IMR-90 (cell line): ENCODE measurements around the gene OMG. TPM values are rescaled to one million over a fixed set of nuclear protein-coding genes. Genes with fewer than 3 reads are reported as not detected.
A peak's percentile ranks its signal among the peaks of the same experiment; 100 is the strongest.

ENCODE experiments used
- ATAC-seq: fragments of 200-7000 bp; cut with Tn5 transposase; 2 replicates; pipeline ENCODE4 v1.9.1; 2020; ENCODE audit warnings: low read depth, mild to moderate bottlenecking, moderate library complexity
- BruUV-seq: library from RNA; stranded (reverse); fragments of 400-500 nt; replicated peaks from 2 replicates; lab custom pipeline; 2021; lab: Mats Ljungman, UMichigan
- CTCF ChIA-PET: fragments of 300-600 bp; formaldehyde crosslinking; extraction: SDS; loops from one replicate; lab custom pipeline; 2021; ENCODE audit warnings: antibody characterized with exemption; lab: Yijun Ruan, JAX
- POLR2A ChIA-PET: fragments of 300-600 bp; sonication (Branson Sonifier 250); formaldehyde crosslinking; loops from one replicate; lab custom pipeline; 2022; ENCODE audit warnings: antibody characterized with exemption; ENCODE audit not compliant: unreplicated experiment; lab: Charles Lee
- DNase-seq: peaks from one replicate; pipeline ENCODE4 v3.0.0; 2013
- H2AFZ ChIP-seq: replicated peaks from 2 replicates; pipeline ENCODE3; 2013; ENCODE audit warnings: low read length, mild to moderate bottlenecking; ENCODE audit not compliant: poor library complexity
- H2AK5ac ChIP-seq: 2 replicates; pipeline ENCODE4 v1.6.1; 2013; ENCODE audit warnings: low read depth, low read length, inconsistent platforms
- H2AK9ac ChIP-seq: replicated peaks from 2 replicates; pipeline ENCODE3; 2013; ENCODE audit warnings: mild to moderate bottlenecking, low read depth, low read length, moderate library complexity; ENCODE audit not compliant: poor library complexity
- H2BK120ac ChIP-seq: 2 replicates; pipeline ENCODE4 v1.6.1; 2013; ENCODE audit warnings: low read depth, low read length, inconsistent platforms
- H2BK15ac ChIP-seq: 3 replicates; pipeline ENCODE4 v1.6.1; 2013; ENCODE audit warnings: low read depth, low read length, inconsistent platforms
- H2BK20ac ChIP-seq: 2 replicates; pipeline ENCODE4 v1.6.1; 2013; ENCODE audit warnings: low read depth, mild to moderate bottlenecking, inconsistent platforms, low read length, moderate library complexity
- H2BK5ac ChIP-seq: 2 replicates; pipeline ENCODE4 v1.6.1; 2013; ENCODE audit warnings: mild to moderate bottlenecking, low read depth, low read length, inconsistent platforms; ENCODE audit not compliant: poor library complexity, severe bottlenecking
- H3K14ac ChIP-seq: replicated peaks from 2 replicates; pipeline ENCODE4 v1.6.1; 2013; ENCODE audit warnings: low read depth, low read length, inconsistent platforms
- H3K18ac ChIP-seq: 2 replicates; pipeline ENCODE4 v1.6.1; 2013; ENCODE audit warnings: low read depth, low read length, control low read depth
- H3K23ac ChIP-seq: 2 replicates; pipeline ENCODE4 v1.6.1; 2013; ENCODE audit warnings: low read depth, low read length, inconsistent platforms
- H3K27ac ChIP-seq: 2 replicates; pipeline ENCODE4 v1.5.1; 2013; ENCODE audit warnings: mild to moderate bottlenecking, control low read depth, low read length; ENCODE audit not compliant: insufficient read depth
- H3K27me3 ChIP-seq: 2 replicates; pipeline ENCODE4 v1.6.1; 2013; ENCODE audit warnings: low read length; ENCODE audit not compliant: control insufficient read depth, insufficient read depth
- H3K36me3 ChIP-seq: 2 replicates; pipeline ENCODE4 v1.6.1; 2013; ENCODE audit warnings: low read length, mixed read lengths; ENCODE audit not compliant: control insufficient read depth, insufficient read depth
- H3K4ac ChIP-seq: 2 replicates; pipeline ENCODE4 v1.6.1; 2013; ENCODE audit warnings: low read depth, low read length, inconsistent platforms
- H3K4me1 ChIP-seq: 2 replicates; pipeline ENCODE4 v1.6.1; 2013; ENCODE audit warnings: low read length, mixed read lengths; ENCODE audit not compliant: control insufficient read depth, insufficient read depth
- H3K4me2 ChIP-seq: 2 replicates; pipeline ENCODE4 v1.6.1; 2013; ENCODE audit warnings: low read depth, mild to moderate bottlenecking, control low read depth, low read length, moderate library complexity
- H3K4me3 ChIP-seq: 2 replicates; pipeline ENCODE4 v1.5.1; 2013; ENCODE audit warnings: low read depth, mild to moderate bottlenecking, control low read depth, low read length, moderate library complexity; ENCODE audit not compliant: insufficient read depth
- H3K56ac ChIP-seq: 2 replicates; pipeline ENCODE4 v1.6.1; 2013; ENCODE audit warnings: low read length, inconsistent platforms; ENCODE audit not compliant: insufficient read depth; ENCODE audit errors: extremely low read depth
- H3K79me1 ChIP-seq, 2 experiments: 2 replicates each; pipeline ENCODE4 v1.6.1; 2013; ENCODE audit warnings: low read length in 2 of 2, inconsistent platforms in 1 of 2, low read depth in 1 of 2
- H3K9ac ChIP-seq: 2 replicates; pipeline ENCODE4 v1.6.1; 2013; ENCODE audit warnings: low read depth, low read length, control low read depth
- H3K9me1 ChIP-seq: 2 replicates; pipeline ENCODE4 v1.6.1; 2013; ENCODE audit warnings: low read length, inconsistent platforms; ENCODE audit not compliant: insufficient read depth
- H3K9me3 ChIP-seq: 2 replicates; pipeline ENCODE4 v1.6.1; 2013; ENCODE audit warnings: low read length; ENCODE audit not compliant: control insufficient read depth, insufficient read depth
- H4K20me1 ChIP-seq: 2 replicates; pipeline ENCODE4 v1.6.1; 2013; ENCODE audit warnings: low read length, inconsistent platforms; ENCODE audit not compliant: insufficient read depth
- H4K5ac ChIP-seq: 2 replicates; pipeline ENCODE4 v1.6.1; 2013; ENCODE audit warnings: mild to moderate bottlenecking, low read depth, low read length, control low read depth
- H4K8ac ChIP-seq, 2 experiments: 2 replicates each; pipeline ENCODE4 v1.6.1; 2013; ENCODE audit warnings: low read depth in 2 of 2, low read length in 2 of 2, control low read depth in 1 of 2, inconsistent platforms in 1 of 2
- H4K91ac ChIP-seq: 2 replicates; pipeline ENCODE4 v1.6.1; 2013; ENCODE audit warnings: low read depth, low read length, inconsistent platforms; ENCODE audit not compliant: insufficient read depth
- CEBPB ChIP-seq: IDR thresholded peaks from 2 replicates; pipeline ENCODE4 v1.6.1; 2012; ENCODE audit warnings: low read depth, low read length, improper control_type of control experiment
- CTCF ChIP-seq: conservative IDR thresholded peaks from 2 replicates; pipeline ENCODE4 v1.5.1; 2012; ENCODE audit warnings: mild to moderate bottlenecking, low read depth, low read length, improper control_type of control experiment
- WGBS, 2 experiments: methylation state at CpG; one replicate each; pipeline versions ENCODE4 v1.1.5 to v1.1.7; 2013; ENCODE audit warnings: missing lambda C conversion rate in 2 of 2; ENCODE audit not compliant: insufficient read length in 1 of 2; ENCODE audit errors: extremely low coverage in 2 of 2; 5-methylcytosine and 5-hydroxymethylcytosine counted together
- dilution Hi-C: fragments of 300-500 bp; cut with HindIII; formaldehyde crosslinking; loops from one replicate; pipeline ENCODE4 v1.14.3; 2018; ENCODE audit warnings: low sequenced_read_pairs; ENCODE audit not compliant: unreplicated experiment
- in situ Hi-C: fragments of 300-500 bp; cut with MboI; formaldehyde crosslinking; loops from 3 replicates; pipeline ENCODE4 v1.14.3; 2019; ENCODE audit warnings: low sequenced_read_pairs, inconsistent platforms, mixed read lengths
- intact Hi-C: fragments of 100-400 bp; cut with micrococcal nuclease; formaldehyde crosslinking; loops from 2 replicates; pipeline ENCODE4 v1.10.0; 2022
- polyA plus RNA-seq, 3 experiments: library from polyadenylated mRNA; depleted of rRNA; stranded (reverse); fragments of >200 nt; gene quantifications; 2 replicates each; pipeline ENCODE4 v1.2.3, GENCODE V29; 2012; ENCODE audit warnings: low replicate concordance in 1 of 3
- total RNA-seq: library from RNA; depleted of rRNA; stranded (reverse); fragments of >200 nt; gene quantifications from 2 replicates; pipeline ENCODE4 v1.2.3, GENCODE V29; 2012

The OMG gene
- total and polyA plus RNA-seq, 2 of the 4 experiments (the other 2 are of a cell fraction) = 0.18 TPM; not detected in 1

GRCh38 chr17:31294820-31295488 is 2.1 kb downstream of the OMG start:
- H3K9me1 ChIP-seq = no peaks in the 10 kb centered on the region; the same call in 1 of the 2 replicates
- no peak overlapping the region for H3K23ac ChIP-seq
- intact Hi-C loops (no loop called here), dilution Hi-C loops (no loop called here), in situ Hi-C loops (no loop called here)
- H3K4me2 ChIP-seq = no peak overlapping the region
- H4K20me1 ChIP-seq = no peaks in the 10 kb centered on the region; the same call in 1 of the 2 replicates
- CTCF ChIA-PET = no interaction called here
- H3K4me1 ChIP-seq = no peaks in the 10 kb centered on the region
- no peaks in the 10 kb centered on the region for H3K27me3 ChIP-seq
- no TSS peak for BruUV-seq
- no CpG with 5 or more reads among the region's 3 CpGs for WGBS, 2 experiments
- H3K27ac ChIP-seq = no peak overlapping the region
- no peak overlapping the region for H3K4me3 ChIP-seq
- H3K14ac ChIP-seq = no peak overlapping the region
- H3K9ac ChIP-seq = no peak overlapping the region
- no peaks in the 10 kb centered on the region for H3K9me3 ChIP-seq
- no peak overlapping the region for H3K18ac ChIP-seq
- peaks cover 9 to 31% of the 10 kb centered on the region in 2 experiments for H3K79me1 ChIP-seq
- no peak overlapping the region for H2AK5ac ChIP-seq
- H2BK20ac ChIP-seq = no peak overlapping the region
- no peak overlapping the region for H2AK9ac ChIP-seq
- ATAC-seq (no peak), DNase-seq (no peak)
- H4K91ac ChIP-seq = no peak overlapping the region
- H2BK5ac ChIP-seq = no peak overlapping the region
- H4K5ac ChIP-seq = no peak overlapping the region
- POLR2A ChIA-PET = no interaction called here
- H3K56ac ChIP-seq = no peak overlapping the region
- H2AFZ ChIP-seq = no peak overlapping the region
- H3K4ac ChIP-seq = no peak overlapping the region
- no peak for TF ChIP-seq CTCF
- peak; percentile 44; the same call in 1 of the 2 replicates for TF ChIP-seq CEBPB
- no peak overlapping the region for H2BK120ac ChIP-seq
- no peak overlapping the region for H2BK15ac ChIP-seq
- no peaks in the 10 kb centered on the region; the same call in 1 of the 2 replicates for H3K36me3 ChIP-seq
- no peak overlapping the region for H4K8ac ChIP-seq
